Measurements from ENCODE around the gene C16orf92. TPM values are rescaled to one million over a fixed set of nuclear protein-coding genes. Genes with fewer than 3 reads are reported as not detected.

C16orf92 gene, protein sequence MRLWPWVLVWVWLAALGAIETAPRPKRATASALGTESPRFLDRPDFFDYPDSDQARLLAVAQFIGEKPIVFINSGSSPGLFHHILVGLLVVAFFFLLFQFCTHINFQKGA
- not detected for total RNA-seq

DNA sequence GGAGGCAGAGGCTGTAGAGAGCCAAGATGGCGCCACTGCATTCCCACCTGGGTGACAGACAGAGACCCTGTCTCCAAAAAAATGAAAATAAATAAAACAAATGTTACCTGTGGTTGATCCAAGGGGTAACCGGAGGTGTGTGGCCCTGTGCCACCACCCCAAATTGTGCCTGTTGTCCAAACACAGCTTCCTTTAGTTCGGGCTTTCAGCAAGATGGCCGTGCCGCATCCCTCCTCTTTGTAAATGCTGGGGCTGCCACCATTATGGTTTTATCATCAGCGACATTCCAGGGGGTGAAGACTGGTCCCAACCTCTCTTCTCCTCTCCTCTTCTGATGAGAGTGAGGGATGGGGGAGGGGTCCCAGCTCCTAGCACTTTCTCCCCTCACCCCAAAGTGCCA is at the start of gene C16orf92:
C16orf92 (plus strand) TSS at position 312 of the 400 bp plus-strand sequence. CDS start 143 bp downstream, outside the sequence.

DNA sequence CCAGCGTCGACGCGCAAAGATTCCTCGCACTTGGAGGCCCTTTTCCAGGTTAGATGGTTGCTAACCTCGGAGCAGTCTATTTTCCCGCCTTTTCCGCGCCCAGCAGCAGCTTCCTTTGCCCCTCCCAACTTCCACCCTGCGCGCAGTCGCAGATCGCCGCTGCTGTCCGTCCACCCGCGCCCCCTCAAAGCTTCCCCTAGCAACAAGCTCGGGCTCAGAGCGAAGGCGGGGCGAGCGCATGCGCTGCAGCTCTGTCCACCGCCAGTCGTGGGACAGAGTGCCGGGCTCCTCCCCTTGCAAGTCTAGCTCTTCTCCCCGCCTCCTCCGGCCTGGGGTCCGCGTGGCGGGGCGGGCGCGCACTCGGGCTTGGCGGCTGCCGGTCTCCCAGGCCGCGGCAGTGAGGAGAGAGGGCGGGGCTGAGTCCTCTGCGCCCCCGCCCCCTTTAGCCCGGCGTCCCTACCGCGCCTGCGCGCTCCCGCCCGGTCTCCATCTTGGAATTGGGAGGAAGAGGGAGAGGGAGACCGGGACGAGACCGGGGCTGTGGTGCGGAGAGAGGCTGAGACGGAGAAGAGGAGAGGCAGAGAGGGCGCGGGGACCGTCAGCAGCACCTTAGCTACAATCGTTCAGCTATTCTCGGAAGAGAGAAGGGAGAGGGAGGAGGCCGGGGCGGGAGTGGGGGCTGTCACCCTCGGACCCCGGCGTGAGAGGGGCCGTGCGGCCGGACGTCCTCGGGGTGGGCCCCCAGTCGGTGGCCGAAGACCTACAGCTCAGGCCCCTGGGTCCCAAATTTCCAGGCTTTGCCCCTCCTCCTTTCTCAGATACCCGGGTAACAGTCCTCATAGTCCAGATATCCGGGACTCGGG is 49.4 kb upstream of the C16orf92 start, which contains the start of gene TAOK2:
TAOK2 (plus strand) TSS at position 485 of the 863 bp plus-strand sequence. CDS start 3,905 bp downstream, outside the sequence.

DNA sequence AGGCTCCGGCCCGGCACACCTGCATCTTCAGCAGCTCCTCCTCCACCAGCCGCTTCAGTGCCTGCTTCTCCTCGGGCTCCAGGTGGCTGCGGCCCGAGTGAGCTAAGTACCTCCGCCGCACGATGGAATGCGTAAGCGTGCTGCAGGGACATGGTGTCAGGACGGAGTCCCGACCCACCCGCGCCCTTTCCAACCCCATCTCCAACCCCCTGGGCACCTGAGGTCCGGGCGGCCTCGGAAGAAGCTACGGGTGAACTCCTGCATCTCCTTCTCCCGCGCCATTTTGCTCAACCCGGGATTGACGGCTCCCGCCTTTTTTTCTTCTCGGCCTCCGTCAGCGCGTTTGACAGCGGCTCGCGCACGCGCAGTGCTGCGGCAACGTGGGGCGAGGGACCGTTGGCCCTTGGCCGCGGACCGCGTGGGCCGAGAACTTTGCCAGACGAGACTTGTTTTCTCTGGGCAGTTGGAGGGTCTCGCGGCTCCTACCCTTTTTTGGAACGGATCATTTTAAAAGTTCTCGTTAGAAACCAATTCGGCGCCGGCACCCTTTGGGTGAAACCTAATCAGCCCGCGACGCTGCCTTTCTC is 27.6 kb upstream of the C16orf92 start, which contains the start of gene HIRIP3:
HIRIP3 (minus strand) TSS at position 294 of the 587 bp plus-strand sequence; CDS start at position 282, 12 bp downstream.

DNA sequence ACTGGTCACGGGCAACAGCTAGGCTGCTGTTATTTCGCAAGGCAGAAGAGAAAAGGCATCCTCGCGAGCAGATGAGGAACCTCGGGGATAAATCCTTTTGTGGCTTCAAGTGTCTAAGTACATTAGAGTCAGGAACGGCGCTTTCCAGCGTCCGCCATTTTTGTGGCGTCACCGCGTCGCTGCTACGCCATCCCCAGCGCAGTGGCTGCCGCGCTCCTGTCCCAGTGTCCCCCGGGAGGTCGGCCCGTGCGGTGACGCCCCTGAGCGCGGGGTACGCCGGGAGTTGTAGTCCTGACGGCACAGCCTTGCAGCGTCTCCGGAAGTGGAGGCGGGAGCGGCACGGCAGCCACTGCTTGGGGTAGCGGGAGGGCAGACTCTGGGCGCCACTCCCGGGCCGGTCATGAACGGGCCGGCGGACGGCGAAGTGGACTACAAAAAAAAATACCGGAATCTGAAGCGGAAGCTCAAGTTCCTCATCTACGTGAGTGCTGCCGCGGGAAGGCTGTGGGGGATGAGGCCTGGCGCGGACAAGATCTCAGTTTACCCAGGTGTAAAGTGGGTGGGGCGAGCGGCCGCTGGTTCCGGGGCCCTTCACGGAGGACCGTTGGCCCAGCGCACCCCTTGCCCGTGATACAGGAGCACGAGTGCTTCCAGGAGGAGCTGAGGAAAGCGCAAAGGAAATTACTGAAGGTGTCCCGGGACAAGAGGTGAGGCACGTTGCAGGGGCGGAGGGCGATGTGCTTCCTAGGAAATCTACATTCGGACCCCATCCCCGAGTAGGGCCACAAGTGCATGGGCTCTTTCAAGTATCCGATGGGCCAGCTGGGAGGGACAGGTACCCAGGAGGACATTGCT is 26.9 kb upstream of the C16orf92 start, which contains the start of gene INO80E:
INO80E (plus strand) TSS at position 331 of the 855 bp plus-strand sequence; CDS start at position 401, 70 bp downstream.

DNA sequence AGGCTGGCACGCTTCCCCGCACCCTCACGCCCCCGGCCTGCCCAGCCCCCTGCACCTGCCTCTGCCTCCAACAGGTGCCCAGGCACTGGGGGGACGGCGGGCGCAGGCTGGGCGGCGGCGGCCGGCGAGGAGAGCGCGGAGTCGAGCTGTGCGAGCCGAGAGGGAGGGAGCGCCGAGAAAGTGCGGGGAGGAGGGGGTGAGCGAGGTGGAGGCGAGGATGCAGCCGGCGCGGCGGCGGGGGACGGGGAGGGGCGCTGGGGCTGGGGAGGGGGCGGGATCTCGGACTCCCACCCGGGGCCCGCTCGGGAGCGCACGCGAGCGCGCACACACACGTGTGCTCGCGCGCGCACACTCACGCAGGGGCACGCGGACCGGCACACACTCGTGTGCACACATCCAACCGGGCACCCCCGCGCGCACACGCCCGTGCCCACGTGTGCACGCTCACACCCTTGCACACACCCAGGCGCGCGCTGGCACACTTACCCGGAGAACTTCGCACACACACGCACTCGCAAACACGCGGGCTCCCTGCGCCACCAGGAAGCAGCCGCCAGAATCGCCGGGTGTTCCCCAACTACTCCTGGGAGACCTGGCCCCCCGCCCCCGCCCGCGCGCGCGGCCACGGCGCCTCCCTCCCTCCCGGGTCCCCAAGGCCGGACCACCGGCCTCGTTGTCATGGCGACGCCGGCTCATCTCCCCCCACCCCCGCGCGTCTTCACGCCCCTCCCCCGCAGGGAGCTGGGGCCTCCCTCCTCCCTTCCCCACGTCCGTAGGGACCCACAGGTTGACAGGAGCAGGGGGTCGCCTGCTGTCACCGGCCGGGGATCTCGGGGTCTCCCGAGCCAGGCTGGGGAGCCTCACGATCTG is 11.9 kb upstream of the C16orf92 start, which contains the start of gene DOC2A:
DOC2A (minus strand) TSS at position 184 of the 870 bp plus-strand sequence. CDS start 805 bp downstream, outside the sequence.

DNA sequence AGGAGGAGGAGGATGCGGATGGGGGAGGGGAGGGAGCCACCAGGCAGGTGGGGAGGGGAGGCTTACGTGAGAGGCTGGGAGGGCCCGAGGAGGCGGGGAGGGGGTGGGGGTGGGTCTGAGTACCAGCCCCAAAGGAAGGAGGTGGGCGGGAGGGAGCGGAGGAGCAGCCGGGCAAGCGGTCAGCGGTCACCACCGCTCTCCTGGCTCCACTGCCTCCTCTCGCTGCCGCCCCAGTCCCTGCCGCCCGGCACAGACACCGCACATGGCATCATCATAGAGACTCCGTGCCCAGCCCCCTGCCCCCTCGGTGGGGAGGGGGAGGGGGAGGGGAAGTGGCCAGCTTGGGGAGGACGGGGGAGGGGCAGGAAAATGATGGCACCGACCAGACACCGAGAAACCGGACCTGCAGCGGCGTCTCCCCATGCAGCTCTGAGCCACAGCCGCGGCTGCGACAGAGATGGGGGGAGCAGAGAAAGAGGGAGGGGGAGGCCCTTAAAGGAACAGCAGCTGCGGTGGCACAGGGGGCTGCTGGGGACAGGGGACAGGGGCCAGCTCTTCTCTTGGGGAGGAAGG is 7.9 kb downstream of the C16orf92 start, which contains the start of gene TLCD3B:
TLCD3B (minus strand) TSS at position 431 of the 573 bp plus-strand sequence. CDS start 744 bp downstream, outside the sequence.

DNA sequence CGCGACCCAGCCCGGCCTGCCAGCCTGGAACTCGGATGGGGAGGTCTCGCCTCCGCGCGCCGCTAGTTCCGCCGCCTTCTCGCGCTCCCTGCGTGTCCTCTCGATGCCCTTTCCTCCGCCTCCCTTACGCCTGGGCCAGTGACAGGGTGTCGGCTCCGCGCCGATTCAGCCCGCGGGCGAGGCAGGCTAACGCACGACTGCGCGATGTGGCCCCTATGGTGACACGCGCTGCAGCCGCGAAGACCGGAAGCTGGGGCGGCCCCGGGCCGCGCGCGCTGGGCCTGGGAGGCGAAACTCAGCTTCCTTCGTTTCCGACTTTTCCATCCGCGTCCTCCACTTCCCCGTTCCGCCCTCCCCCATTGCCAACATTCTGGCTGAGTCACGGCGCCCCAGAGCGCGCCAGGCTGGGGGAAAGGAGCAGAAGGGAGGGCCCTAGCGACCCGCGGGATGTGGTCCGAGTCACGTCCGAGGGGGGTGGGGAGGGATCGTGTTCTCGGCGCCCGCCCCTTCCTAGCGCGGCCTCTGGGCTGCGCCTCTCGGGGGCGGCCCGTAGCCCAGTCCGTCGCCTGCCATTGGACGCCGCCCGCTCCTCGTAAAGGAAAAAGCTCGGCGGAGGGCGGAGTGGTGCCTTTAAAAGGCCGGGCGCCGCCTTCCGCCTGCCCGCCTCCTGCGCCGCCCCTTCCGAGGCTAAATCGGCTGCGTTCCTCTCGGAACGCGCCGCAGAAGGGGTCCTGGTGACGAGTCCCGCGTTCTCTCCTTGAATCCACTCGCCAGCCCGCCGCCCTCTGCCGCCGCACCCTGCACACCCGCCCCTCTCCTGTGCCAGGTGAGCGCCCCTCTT is 42.3 kb downstream of the C16orf92 start, which contains the start of gene ALDOA:
ALDOA (plus strand) TSS at position 659 of the 841 bp plus-strand sequence. CDS start 1,138 bp downstream, outside the sequence.

Other genes starting within 250 kb of the C16orf92 start
- gene ZG16, start 244.9 kb upstream of the C16orf92 start, total RNA-seq: not detected
- gene KIF22, start 232.4 kb upstream of the C16orf92 start, total RNA-seq: 52.0 TPM
- gene MAZ, start 216.7 kb upstream of the C16orf92 start, total RNA-seq: 159 TPM
- gene PRRT2, start 211.0 kb upstream of the C16orf92 start, total RNA-seq: 14.4 TPM
- gene PAGR1, start 207.0 kb upstream of the C16orf92 start, total RNA-seq: 30.8 TPM
- gene MVP, start 202.7 kb upstream of the C16orf92 start, total RNA-seq: 38.5 TPM
- 83.4 TPM for gene CDIPT, start 160.0 kb upstream of the C16orf92 start, total RNA-seq
- 17.3 TPM for gene SEZ6L2, start 123.6 kb upstream of the C16orf92 start, total RNA-seq
- gene ASPHD1, start 122.7 kb upstream of the C16orf92 start, total RNA-seq: 1.3 TPM
- 12.8 TPM for gene KCTD13, start 97.0 kb upstream of the C16orf92 start, total RNA-seq
- gene TMEM219, start 61.1 kb upstream of the C16orf92 start, total RNA-seq: 54.5 TPM
- 47.5 TPM for gene TAOK2, start 49.3 kb upstream of the C16orf92 start, total RNA-seq
- 19.3 TPM for gene HIRIP3, start 27.6 kb upstream of the C16orf92 start, total RNA-seq
- 37.4 TPM for gene INO80E, start 27.0 kb upstream of the C16orf92 start, total RNA-seq
- 1.9 TPM for gene DOC2A, start 12.2 kb upstream of the C16orf92 start, total RNA-seq
- 1.5 TPM for gene TLCD3B, start 8.1 kb downstream of the C16orf92 start, total RNA-seq
- 850 TPM for gene ALDOA, start 42.6 kb downstream of the C16orf92 start, total RNA-seq
- gene PPP4C, start 52.8 kb downstream of the C16orf92 start, total RNA-seq: 92.4 TPM
- 1.1 TPM for gene TBX6, start 68.7 kb downstream of the C16orf92 start, total RNA-seq
- gene YPEL3, start 73.0 kb downstream of the C16orf92 start, total RNA-seq: 56.3 TPM
- gene GDPD3, start 90.3 kb downstream of the C16orf92 start, total RNA-seq: 4.7 TPM
- 31.2 TPM for gene MAPK3, start 100.0 kb downstream of the C16orf92 start, total RNA-seq
- 30.8 TPM for gene CORO1A, start 160.4 kb downstream of the C16orf92 start, total RNA-seq
- gene BOLA2B, start 170.5 kb downstream of the C16orf92 start, total RNA-seq: 11.4 TPM
- 11.6 TPM for gene SLX1A, start 170.7 kb downstream of the C16orf92 start, total RNA-seq
- 11.6 TPM for gene SULT1A3, start 176.1 kb downstream of the C16orf92 start, total RNA-seq
- 4.5 TPM for gene NPIPB13, start 225.3 kb downstream of the C16orf92 start, total RNA-seq